UCSD-AML1 (cell line): ENCODE measurements around the gene CYP4X1.
"Not testable (repeated sequence)": the region's sequence is repeated elsewhere in the genome, so short reads cannot be mapped to it uniquely, and the experiment has no call there.

ENCODE experiments used
- DNase-seq: peaks from one replicate; lab custom pipeline; 2025; ENCODE audit not compliant: unreplicated experiment; lab: John Stamatoyannopoulos, UW

The CYP4X1 gene, protein sequence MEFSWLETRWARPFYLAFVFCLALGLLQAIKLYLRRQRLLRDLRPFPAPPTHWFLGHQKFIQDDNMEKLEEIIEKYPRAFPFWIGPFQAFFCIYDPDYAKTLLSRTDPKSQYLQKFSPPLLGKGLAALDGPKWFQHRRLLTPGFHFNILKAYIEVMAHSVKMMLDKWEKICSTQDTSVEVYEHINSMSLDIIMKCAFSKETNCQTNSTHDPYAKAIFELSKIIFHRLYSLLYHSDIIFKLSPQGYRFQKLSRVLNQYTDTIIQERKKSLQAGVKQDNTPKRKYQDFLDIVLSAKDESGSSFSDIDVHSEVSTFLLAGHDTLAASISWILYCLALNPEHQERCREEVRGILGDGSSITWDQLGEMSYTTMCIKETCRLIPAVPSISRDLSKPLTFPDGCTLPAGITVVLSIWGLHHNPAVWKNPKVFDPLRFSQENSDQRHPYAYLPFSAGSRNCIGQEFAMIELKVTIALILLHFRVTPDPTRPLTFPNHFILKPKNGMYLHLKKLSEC

GRCh38 chr1:47023268-47024140, at the start of gene CYP4X1:
Gene CYP4X1 (plus strand): TSS chr1:47023669. CDS start chr1:47023818, 149 bp downstream.
- DNase-seq: no peak

DNA sequence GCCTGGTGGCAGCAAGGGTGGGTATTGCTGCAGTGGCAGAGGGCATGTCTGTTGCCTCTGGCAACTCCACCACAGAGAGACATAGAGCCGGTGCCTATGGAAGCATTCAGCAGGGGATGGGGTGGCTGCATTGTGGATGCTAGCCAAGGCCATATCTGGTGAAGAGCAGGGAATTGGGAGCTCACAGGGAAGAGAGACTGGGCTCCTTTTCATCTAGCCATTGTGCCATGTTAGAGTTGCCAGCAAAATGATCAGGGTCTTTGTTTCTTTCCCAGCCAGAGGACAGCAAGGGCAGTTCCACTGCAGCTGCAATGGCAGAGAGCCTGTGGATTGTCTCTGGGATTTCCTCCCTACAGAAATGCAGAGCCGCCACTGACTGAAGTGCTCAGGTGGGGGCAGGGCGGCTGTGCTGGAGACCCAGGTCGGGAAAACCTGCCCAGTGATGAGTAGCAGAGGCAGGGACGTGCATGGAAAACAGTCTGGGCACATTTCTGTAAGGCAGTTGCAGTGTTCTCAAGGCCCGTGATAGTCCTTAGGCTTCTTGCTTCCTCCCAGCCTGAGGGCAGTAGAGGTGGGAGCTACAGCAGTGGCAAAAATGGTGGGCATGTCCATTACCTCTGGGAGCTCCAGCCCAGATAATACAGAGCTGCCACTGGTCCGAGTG, 40.2 kb upstream of the CYP4X1 start:
- no peak for DNase-seq

DNA sequence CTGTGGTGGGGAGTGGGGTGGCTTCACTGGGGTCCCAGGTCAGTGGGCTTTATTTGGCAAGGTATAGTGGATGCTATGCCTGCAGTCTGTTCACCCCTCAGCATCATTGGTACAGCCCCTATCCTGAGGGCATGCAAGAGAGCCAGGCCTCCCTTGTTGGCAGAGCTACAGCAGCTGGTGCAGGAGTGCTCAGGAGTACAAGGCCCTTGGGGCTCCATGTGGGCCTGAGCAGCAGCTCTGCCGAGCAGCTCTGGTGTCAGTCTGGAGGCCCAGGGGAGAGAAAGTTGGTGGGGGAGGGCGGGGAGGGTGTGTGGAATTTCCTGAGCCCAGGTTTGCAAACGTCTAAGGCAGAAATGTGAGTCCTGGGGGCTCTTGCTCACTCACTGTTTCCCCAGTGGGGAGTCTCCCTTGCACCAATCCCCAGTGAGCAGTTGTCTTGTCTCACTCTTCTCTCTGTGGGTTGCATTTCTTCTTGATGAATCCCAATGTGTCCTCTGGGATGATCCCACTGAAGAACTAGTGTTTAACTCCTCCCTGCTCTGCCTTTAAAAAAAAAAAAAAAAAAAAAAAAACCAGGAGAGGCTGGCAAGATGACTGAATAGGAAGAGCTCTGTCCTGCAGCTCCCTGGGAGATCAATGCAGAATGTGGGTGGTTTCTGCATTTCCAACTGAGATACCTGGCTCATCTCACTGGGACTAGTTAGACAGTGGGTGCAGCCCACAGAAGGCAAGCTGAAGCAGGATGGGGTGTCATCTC, 39.5 kb upstream of the CYP4X1 start:
- no peak for DNase-seq

- not testable (repeated sequence) for DNase-seq
These were observed 32.9 kb upstream of the CYP4X1 start for GRCh38 chr1:46990541-46990940.

DNA sequence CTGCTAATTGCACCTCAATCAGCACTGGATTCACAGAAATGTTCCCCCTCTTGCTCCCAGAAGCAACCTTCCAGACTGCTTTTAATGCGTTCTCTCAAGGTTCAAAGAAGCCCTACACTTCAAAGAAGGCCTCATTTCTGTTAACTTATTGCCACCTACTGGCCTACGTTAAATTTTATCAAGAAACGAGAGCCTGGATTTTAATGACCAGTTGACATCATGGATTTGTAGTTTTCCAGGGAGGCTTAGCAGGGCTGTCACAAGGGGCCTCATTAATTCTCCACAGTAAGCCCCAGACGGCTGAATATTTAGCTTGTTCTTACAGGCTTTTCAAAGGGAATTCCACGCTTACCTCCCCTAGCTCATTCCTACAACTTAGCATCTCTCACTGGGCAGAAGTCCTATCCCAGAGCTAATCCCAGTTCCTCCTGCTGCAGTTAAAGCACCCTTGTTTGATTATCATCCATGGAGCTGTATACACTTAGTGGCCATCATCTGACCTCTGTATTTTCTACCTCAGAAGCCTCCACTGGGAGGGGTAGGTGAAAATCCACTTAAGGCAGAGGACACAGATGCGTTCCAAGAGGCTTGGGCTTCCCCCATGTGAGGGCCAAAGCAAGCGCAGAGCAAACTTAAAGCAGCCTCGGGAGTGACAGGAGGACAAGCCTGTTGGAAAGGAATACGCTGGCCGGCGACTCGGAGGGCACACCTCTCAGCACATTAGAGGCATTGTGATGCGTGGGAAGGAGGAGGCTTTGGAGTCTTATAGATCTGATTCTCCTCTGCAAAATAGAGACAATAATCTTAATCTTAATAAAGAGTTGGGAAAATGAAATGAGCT, 32.2 kb upstream of the CYP4X1 start:
- no peak for DNase-seq

- DNase-seq: no peak
These were observed 26.7 kb upstream of the CYP4X1 start for GRCh38 chr1:46996659-46997281.

- DNase-seq: no peak
These were observed 21.3 kb upstream of the CYP4X1 start for GRCh38 chr1:47002211-47002610.

- no peak for DNase-seq
These were observed 19.5 kb upstream of the CYP4X1 start for GRCh38 chr1:47003896-47004403.

DNA sequence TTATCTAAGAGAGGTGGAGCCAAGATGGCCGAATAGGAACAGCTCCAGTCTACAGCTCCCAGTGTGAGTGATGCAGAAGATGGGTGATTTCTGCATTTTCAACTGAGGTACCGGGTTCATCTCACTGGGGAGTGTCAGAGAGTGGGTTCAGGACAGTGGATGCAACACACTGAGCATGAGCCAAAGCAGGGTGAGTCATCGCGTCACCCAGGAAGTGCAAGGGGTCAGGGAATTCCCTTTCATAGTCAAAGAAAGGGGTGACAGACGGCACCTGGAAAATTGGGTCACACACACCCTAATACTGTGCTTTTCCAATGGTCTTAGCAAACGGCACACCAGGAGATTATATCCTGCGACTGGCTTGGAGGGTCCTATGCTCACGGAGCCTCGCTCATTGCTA, 17.0 kb upstream of the CYP4X1 start:
- DNase-seq: not testable (repeated sequence)

GRCh38 chr1:47013293-47013692, 10.2 kb upstream of the CYP4X1 start:
- DNase-seq: no peak

- no peak for DNase-seq
These were observed 2.4 kb upstream of the CYP4X1 start for GRCh38 chr1:47021070-47021469.

DNA sequence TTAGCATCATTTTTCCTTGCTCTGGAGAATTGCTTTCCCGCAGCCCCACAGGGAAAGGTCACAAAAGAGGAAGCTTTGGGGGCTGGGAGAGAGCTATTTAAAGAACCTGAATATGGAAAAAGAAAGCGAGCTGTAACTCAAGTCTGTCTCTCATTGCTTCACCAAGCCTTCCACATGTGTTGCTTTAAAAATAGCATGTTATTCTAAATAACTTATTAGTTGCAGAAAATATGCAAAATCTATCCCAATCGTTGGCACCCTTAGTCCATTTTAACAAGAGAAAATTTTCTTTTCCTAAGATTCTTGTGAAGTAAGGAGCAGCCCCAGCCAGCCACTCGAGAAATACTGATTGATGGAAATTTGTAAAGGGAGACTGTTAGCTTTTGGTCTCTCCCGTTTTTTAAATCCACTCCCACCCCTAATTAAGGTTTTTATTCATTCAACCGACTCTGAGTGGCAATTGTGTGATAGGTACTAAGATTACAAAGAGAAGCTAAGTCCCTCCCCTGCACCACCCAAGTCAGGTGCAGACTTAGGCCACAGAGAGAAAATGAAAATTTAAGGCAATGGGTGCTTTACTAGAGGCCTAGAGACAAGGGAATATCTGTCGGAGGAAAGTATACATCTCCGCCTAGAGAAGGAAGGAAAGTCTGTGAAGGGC, 802 bp downstream of the CYP4X1 start:
- no peak for DNase-seq

GRCh38 chr1:47030170-47030805, 6.8 kb downstream of the CYP4X1 start:
- DNase-seq: no peak

GRCh38 chr1:47031059-47031458, 7.6 kb downstream of the CYP4X1 start:
- DNase-seq: no peak

DNA sequence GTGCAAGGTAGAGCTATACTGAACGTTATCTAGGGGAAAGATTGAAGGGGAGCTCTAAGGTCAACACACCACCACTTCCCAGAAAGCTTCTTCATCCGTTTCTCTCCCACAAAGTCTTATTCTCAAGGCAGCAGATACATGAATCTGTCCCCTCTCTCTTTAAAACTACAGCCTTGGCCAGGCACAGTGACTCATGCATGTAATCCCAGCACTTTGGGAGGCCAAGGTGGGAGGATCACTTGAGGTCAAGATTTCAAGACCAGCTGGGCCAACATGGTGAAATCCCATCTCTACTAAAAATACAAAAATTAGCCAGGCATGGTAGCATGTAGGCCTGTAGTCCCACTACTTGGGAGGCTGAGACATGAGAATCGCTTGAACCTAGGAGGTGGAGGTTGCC, 8.1 kb downstream of the CYP4X1 start:
- no peak for DNase-seq

- no peak for DNase-seq
These were observed 13.3 kb downstream of the CYP4X1 start for GRCh38 chr1:47036764-47037163.

GRCh38 chr1:47059376-47059775, 35.9 kb downstream of the CYP4X1 start:
- no peak for DNase-seq

GRCh38 chr1:47067097-47067594, 43.7 kb downstream of the CYP4X1 start, which contains the start of gene CYP4Z1:
Gene CYP4Z1 (plus strand): TSS chr1:47067231. CDS start chr1:47067491, 260 bp downstream.
- DNase-seq: no peak
